Measurements from ENCODE around the gene BCAS3.

BCAS3 gene

DNA sequence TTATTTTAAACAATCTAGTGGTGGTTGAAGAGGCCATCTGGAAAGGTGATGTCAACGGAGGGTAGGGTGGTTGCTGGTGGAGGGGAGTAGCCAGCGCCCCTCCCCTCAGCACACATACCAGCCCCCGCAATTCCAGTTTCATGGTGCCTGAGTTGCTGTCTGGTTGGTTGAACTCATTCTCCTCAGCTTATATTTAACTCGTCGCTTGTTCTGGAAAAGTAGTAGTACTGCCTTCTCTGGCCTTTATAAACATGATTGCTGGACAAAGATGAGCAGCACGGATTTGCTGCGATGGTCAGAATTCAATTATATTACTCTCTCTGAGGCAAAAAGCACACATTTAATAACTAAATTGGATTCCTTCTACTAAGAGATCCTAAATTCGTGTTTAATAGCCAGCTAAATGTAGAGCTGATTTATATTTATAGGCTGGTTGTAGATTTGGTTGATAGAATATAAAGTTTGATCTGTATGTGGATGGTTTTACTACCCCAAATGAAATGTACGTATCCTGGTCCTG, 484.0 kb downstream of the BCAS3 start:
- no peak for DNase-seq

DNA sequence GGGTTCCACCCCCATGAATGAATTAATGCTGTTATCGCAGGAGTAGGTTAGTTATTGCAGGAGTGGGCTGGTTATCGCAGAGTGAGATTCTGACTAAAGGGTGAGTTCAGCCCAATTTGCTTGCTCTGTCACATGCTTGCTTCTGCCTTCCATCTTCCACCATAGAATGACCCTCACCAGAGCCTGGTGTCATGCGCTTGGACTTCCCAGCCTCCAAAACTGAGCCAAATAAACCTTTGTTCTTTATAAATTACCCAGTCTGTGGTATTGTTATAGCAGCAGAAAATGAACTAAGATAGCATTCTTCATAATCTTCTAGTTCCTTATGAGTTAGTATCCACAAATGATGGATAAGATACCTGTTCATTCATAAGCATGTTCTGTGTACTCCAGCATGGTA, 486.9 kb downstream of the BCAS3 start:
- DNase-seq, result no peak

DNA sequence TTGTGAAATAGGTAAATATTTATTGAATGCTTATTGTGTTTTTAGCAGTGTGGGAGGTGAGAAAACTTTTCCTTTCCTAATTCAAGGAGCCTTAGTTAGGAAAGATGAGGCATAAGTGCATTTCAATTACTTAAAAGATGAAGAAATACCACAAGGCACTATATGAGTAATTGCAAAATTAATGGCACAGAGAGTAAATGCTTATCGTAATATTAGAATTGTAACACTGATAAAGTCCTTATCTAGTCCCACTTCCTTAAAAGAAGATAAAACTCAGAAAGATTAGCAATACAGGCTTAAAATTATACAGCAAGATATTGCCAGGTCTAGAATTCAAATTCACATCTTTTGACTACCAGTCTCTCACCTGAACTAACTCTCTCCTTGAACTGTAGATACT, 489.4 kb downstream of the BCAS3 start:
- DNase-seq, result no peak

DNA sequence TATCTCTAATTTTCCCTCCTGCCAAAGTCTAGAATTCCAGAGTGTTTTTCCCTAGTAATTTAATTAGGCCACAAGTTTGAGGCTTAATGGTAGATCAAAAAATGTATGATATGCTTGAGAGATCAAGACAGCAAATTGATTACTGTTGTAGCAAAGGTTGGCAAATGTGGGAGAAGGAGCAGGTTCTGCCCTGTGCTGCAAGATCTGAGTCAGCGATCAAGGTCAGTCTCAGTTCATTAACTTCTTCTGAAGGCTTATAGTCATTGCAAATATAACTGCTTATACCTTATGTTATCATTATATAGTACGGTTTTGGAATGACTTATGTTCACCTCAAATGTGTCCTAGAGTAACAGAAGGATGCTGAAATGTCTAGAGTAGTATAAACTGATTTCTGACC, 490.9 kb downstream of the BCAS3 start:
- no peak for DNase-seq

DNA sequence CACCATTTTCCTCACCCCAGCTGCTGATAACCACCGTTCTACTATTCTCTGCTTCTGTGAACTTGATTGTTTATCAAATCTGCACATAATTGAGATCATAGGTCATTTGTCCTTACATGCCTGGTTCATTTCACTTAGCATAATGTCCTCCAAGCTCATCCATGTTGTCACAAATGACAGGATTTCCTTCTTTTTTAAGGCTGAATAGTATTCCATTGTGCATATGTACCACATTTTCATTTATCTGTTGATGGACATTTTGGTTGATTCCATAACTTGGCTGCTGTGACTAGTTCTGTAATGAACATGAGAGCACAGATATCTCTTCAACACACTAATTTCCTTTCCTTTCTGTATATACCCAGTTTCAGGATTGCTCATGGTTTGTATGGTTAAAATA, 496.7 kb downstream of the BCAS3 start:
- no peak for DNase-seq

DNA sequence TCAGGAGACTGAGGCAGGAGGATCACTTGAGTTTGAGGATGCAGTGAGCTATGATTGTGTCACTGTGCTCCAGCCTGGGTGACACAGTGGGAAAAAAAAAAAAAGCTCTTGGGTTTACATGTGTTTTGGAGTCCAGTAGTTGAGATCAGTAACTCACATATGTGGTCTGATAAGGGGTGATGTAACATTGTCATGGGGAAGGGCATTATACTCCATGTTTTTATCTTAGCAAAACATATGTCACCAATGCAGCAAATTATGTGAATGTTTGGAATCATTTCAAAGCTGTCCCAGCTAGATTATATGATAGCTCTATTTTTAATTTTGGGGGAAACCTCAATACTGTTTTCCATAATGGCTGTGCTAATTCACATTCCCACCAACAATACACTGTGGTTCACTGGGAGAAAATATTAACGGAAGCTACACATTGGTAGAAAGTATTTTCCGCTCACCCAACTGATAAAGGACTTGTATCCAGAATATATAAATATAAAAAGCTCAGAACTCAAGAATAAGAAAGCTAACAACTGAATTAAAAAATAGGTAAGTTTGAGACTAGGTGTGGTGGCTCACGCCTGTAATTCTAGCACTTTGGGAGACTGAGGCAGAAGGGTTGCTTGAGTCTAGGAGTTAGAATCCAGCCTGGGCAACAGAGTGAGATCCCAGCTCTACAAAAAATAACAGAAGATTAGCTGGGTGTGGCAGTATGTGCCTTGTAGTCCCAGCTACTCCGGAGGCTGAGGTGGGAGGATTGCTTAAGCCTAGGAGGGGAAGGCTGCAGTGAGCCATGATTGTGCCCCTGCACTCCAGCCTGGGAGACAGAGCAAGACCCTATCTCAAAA, 497.9 kb downstream of the BCAS3 start:
- DNase-seq, result no peak

DNA sequence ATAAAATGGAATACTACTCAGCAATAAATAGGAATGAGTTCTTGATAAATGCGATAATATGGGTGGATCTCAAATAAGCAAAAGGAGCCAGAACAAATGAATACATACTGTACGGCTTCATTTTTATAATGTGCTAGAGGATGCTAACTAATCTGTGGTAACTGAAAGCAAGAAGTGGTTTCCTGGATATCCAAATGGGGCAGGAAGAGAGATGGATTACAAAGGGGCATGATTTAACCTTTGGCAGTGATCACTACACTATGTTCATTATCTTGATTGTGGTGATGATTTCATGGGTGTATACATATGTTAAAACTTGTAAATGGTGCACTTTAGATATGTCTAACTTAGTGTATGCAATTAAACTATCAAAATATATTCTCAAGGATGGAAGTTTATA, 499.7 kb downstream of the BCAS3 start:
- DNase-seq, result no peak

DNA sequence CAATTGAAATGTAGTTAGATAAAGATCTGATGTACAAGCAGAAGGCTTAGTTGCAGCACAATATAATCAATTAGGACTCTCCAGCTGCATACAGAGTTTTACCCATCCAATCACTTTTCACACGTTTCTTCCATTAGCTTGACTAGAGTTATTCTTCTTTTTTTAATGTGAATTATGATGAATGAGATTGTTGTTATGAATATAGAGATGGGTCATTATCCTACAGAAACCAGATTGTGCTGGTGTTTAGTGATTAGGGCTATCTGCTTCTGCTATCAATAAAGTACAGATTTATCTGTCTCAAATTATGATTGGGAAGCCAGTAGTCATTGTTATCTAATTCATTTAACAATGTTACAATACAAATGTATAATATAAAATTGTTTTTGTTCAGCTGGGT, 500.6 kb downstream of the BCAS3 start:
- no peak for DNase-seq

DNA sequence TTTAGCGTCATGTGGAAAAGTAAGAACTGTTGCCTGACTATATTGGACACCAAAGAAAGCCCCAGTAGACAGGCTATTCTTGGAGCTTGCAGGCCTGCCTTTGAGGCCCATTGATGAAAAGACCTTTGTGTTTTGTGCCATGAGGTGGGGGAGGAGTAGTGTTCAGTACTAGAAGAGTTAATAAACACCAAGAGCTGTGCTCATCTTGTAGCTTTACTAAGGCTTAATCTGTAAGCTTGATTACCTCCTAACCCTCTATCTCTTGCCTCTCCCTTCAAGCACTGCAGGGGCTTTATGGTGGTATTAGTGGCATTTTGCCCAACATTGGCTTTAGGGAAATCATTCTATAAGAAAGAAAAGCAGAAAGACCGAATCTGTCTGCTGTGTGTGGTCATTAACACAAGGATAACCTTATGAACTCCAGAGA, 501.7 kb downstream of the BCAS3 start:
- DNase-seq, result no peak

DNA sequence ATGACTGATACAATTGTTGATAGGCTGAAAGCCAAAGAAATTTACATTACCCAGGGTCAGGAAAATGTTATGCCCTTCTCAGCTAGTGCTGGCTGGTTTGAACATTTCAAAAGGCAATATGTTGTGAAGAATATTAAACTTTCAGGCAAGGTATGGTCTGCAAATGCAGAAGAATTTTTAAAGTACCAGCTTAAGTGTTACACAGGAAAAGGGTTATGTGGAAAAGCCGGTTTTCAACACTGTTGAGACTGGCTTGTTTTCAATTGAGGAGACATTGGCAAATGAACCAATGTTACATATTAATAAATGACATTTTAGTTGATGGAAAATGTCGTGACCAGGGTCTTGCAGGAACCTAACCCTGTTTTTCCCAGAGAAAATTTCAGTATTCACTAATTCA, 506.1 kb downstream of the BCAS3 start:
- no peak for DNase-seq

DNA sequence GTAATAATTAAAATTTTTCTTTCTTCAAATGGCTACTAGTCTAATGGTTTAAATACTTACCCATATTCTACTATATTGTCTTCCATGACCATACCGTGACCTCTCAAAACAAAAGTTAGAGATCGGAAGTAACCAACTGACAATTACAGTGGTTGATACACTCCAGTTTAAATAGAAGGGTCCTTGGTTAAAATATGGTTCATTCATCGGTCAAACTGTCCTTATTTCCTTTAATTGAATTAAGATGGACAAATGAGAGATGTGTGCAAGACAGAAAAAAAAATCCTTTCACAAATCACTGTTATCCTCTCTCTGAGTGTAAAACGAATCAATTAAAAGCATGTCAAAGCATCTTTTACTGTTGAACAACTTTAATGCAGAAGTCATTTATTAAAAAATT, 507.7 kb downstream of the BCAS3 start:
- DNase-seq, result no peak

DNA sequence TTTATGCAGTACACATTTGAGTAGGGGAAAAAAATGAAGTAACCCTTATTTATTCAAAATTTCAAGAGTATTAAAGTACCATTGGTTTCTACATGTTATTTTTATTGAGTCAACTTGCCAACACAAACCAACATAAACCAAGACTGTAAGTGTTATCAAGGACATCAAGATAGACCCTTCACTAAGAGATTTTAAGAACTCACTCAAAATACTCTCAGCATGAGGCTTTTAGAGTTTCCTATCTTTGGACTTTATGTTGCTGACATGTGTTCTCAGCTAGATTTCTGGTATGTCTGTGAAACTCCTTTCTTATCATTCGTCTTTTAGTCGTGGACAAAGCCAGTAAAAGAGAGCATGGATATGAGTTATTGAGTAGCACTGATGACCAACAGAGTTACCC, 509.4 kb downstream of the BCAS3 start:
- no peak for DNase-seq

DNA sequence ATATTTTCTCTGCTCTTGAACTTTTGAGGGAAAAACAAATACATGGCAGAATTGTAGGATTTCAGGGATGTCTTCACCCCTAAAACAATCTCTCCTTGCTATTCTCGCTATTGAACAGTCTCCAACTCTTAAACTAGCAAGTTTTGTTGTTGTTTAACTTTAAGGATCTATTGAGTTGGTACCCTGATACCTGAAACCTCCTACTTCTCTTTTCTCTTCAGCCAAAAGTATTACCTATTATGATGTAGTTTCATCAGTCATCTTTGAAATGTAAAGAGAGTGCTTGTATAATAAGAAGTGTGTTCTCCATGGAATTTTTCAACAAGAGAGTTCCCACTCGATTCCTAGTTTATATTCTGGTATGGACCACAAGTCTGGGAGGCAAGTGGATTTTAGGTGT, 510.4 kb downstream of the BCAS3 start:
- DNase-seq, result no peak

DNA sequence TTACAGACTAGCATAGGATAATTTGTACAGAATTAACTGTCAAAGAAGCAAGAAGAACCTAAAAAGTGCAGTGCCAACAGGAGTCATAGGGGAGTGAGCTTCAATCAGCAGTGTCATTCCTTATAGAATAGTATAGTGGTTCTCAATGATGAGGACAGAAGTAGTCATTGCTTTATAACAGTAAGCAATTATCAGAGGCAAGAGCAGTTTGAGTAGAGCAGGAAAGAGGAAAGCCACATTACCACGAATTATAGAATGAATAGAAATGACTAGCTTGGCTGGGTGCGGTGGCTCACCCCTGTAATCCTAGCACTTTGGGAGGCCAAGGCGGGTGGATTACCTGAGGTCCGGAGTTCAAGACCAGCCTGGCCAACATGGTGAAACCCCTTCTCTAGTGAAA, 512.3 kb downstream of the BCAS3 start:
- no peak for DNase-seq

DNA sequence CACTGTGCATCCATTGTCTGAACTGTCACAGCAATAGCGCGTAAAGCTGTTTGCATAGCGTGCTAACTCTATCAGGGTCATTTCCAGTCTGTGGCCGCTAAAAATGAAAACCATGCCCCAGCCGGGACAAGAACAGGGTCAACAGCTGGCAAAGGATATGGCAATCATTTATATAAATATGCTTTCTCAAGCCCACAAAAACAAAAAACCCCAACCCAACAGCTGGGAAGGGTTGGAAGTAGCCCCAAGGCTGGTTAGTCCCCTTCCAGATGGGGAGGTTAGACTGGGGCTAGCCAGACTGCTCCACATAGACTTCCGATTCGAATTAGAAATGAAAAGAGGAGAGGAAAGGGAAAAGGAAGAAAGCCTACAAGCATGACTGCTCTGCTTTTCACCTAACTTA, 518.7 kb downstream of the BCAS3 start:
- no peak for DNase-seq

DNA sequence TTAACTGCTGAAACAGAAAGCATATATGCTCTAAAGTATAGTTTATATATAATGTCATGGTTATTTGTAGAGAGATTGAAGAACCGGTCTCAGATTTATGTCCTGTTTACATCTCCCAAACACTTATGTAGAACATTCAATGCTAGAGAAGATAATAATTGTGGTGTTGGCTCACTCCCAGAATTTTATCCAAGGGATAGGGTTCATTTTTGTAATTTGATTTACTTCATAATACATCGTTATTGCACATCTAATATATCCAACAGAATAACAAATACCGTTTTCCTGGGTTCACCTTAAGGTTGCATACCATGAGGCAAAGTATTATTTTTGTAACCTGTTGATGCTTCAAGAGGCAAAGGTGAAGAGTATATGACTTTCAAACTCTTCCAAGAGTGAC, 519.1 kb downstream of the BCAS3 start:
- DNase-seq, result no peak

DNA sequence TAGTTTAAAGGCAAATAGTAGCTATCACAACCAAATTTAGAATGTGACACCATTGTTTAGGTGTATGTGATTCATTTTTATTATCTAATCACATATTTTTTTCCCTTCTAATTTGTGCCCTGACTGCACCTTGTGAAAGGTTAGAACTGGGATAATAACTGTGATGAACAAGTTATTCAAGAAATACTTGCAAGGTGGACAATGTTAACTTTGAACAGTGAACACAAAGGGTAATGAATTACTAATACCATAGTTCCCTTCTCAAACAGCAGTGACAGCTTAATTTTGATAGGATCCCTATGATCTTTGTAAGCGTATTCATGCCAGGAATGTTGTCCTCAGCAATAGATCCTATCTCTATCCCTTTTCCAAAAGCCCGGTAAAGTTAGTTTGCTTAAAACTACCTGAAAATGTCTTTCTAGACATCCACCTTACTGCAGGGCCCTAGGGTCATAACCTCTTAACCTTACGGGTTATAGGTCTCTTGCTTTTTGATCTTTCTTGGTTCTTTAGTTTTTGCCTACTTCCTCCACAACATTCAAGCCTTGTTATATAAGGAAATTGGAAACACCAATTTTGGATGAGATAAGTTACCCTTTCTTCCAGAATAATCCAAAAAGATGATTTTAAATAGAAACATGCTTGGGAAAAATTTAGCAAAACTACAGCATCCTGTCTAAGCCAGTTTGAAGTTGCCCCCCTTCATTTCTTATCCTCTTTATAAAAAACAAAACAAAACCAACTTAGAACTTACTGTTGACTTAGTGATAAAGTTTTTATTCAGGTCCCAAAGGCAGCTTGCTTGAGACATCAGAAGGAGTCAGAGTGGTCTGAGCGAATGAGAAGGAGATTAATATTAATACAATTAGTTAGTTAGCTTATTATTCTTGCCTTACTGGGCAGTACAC, 522.0 kb downstream of the BCAS3 start:
- no peak for DNase-seq

DNA sequence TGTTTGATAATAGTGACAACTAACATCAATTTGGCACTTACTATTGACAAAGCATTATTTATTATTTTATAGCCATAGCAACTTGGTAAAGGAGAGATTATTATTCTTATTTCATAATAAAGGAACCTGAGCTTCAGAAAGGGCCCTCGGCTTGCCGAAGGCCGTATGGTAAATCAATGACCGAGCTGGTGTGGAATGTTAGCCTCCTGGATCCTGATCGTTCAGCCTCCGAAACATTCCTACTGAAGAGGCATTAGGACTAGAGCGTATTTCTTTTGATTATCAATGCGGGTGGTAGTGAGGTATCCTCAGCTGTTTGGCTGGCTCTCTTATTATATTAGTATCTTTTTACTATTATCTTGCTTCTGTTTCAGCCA, 522.7 kb downstream of the BCAS3 start:
- DNase-seq, result no peak

DNA sequence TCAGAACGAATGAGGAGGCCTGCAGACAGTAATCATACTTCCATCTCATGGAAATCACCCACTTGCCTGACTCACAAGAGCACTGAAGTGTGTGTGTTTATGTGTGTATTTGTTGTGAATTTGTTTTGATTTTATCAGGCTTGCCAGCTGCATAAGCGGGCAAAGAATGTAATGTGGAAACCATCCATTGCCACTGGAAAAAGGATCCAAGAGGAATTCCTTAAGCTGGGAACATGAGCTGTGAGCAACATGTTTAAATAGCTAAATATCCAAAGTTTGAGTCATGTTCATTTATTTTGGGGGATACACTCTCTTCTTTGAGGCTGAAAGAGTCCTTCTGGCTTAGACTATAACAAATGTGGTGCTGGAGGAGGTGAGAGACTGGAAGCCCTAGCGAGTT, 523.6 kb downstream of the BCAS3 start:
- no peak for DNase-seq

DNA sequence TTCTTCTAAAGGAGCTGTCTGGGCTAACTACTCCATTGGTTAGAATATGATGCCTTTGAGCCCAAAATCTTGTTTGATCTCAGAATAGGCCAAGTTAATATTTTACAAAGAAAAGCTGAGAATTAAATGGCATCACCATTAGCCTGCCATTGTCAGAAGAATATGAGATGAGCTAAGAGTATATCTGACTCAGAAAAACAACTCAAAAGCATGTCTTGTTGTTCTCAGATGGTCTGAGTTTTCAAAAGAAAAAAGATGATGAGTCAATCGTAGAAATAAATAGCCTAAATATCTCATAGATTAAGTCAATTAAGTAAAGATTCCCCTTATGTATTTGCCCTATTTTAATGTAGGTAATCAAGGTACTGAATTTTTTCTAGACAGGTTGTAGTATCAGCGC, 524.9 kb downstream of the BCAS3 start:
- DNase-seq, result no peak

DNA sequence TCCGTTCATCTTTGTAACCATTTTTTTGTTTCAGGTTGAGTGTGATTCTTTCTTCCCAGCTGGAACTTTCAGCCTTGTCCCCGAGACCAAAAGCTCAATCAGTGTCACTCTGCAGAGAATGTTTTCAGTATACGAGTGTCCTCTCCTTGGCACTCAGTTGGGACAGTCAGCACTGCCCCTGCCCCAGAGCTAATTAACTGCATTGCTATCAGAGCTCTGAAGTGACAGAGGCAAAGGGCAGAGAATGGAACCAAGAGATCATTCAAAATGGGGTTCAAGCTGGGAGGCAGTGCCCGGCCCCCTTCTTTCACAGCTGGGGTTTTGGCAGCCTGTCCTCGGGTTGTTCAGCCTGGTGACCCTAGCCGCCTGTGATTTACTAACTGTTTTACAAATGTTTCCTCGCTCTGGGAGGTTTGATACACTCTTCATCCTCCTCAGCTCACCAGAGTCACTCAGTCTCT, 526.0 kb downstream of the BCAS3 start:
- no peak for DNase-seq

DNA sequence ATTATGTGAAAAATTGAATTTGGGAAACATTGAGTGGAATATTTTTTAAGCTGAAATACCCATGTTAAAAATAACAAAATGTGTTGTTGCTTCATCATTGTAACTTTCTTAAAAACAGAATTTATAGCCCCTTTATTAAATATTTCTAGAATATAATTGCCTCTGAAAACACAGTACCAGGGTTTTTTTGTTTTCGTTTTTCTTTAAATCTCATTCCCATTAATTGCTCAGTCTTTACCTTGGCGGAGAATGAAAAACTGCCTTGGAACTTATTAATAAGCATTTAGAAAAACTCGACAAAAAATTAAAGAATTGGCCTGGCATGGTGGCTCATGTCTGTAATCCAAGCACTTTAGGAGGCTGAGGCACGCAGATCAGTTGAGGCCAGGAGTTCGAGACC, 526.8 kb downstream of the BCAS3 start:
- DNase-seq, result no peak

DNA sequence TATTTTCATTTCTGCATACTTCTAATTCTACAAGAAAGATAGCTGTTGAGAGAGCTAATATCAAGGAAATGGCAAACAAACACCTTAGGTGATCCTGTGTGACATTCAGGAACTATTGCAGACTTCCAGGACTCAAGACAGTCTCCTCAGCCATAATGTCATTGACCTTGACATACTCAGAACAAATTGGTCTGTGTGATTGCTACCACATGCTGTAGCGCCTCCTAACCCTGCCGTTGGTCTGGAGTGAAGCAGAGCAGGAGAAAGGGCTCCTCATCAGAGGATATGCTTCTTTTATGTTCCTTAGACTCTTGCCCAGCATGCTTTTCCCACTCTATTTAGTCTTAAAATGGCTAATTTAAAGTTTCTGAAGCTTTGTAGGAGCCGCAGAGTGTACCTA, 527.8 kb downstream of the BCAS3 start:
- no peak for DNase-seq

DNA sequence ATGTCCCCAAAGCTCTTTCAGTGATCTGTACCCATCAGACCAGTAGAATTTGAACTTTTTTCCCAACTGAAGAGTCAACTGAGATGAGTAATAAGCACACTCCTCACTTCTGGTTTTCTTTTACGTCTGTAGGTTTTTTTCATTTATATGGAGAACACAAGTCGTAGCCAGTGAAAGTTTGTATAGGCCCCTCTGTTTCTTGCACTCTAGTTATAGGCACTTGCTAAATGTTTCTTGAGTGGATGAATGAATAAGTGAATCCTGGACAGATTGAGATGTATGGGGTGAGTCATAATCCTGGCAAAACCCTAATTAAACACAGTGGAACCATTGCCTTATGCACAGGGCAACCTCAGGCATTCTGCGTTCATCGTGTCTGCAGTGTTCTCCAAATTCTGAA, 528.3 kb downstream of the BCAS3 start:
- no peak for DNase-seq
